Fibroblast of peridontal ligament (primary cell): ENCODE measurements around the gene WDR62.
"Not testable (repeated sequence)": the region's sequence is repeated elsewhere in the genome, so short reads cannot be mapped to it uniquely, and the experiment has no call there.

Experiments
- DNase-seq: peaks from one replicate; pipeline ENCODE4 v3.0.0-alpha.2; 2010; ENCODE audit errors: extremely low read depth

The WDR62 gene

GRCh38 chr19:36032251-36033104 lies 22.2 kb upstream of the WDR62 start, which contains the start of gene CLIP3:
CLIP3 (minus strand) TSS chr19:36032873; CDS start chr19:36032357, 516 bp downstream.
- peak; percentile 62 for DNase-seq

- no peak for DNase-seq
Measured at GRCh38 chr19:36040495-36040894, 14.2 kb upstream of the WDR62 start.

- not testable (repeated sequence) for DNase-seq
Measured at GRCh38 chr19:36041092-36041491, 13.6 kb upstream of the WDR62 start.

GRCh38 chr19:36041831-36042230 lies 12.9 kb upstream of the WDR62 start:
- DNase-seq = peak; percentile 88

GRCh38 chr19:36043952-36044351 lies 10.7 kb upstream of the WDR62 start:
- no peak for DNase-seq

- DNase-seq = peak; percentile 22
Measured at GRCh38 chr19:36046443-36047050, 8.2 kb upstream of the WDR62 start.

GRCh38 chr19:36047835-36048234 lies 6.9 kb upstream of the WDR62 start:
- no peak for DNase-seq

GRCh38 chr19:36049080-36049698 lies 5.5 kb upstream of the WDR62 start:
- no peak for DNase-seq

- no peak for DNase-seq
Measured at GRCh38 chr19:36051236-36051635, 3.5 kb upstream of the WDR62 start.

GRCh38 chr19:36051637-36052036 lies 3.1 kb upstream of the WDR62 start:
- no peak for DNase-seq

- peak; percentile 99 for DNase-seq
Measured at GRCh38 chr19:36054119-36054732, 471 bp upstream of the WDR62 start, which contains the start of gene THAP8. THAP8 (minus strand) TSS chr19:36054285; CDS start chr19:36054217, 68 bp downstream.

GRCh38 chr19:36058481-36059179 lies 3.9 kb downstream of the WDR62 start:
- no peak for DNase-seq

- no peak for DNase-seq
Measured at GRCh38 chr19:36059180-36059910, 4.6 kb downstream of the WDR62 start.

- peak; percentile 63 for DNase-seq
Measured at GRCh38 chr19:36060430-36060829, 5.7 kb downstream of the WDR62 start.

- no peak for DNase-seq
Measured at GRCh38 chr19:36061367-36061766, 6.7 kb downstream of the WDR62 start.

GRCh38 chr19:36064826-36065225 lies 10.1 kb downstream of the WDR62 start:
- no peak for DNase-seq

GRCh38 chr19:36067681-36068080 lies 13.0 kb downstream of the WDR62 start:
- DNase-seq = no peak

- not testable (repeated sequence) for DNase-seq
Measured at GRCh38 chr19:36068810-36069499, 14.3 kb downstream of the WDR62 start.

- DNase-seq = no peak
Measured at GRCh38 chr19:36072081-36072480, 17.4 kb downstream of the WDR62 start.
